GM23338 (cell line): ENCODE data around the gene TCP11L1.
"Not testable (repeated sequence)": the region's sequence is repeated elsewhere in the genome, so short reads cannot be mapped to it uniquely, and the experiment has no call there.

Experiments used
- EZH2 ChIP-seq: fragments of 200-600 bp; sonication (generic); IDR thresholded peaks from one replicate; pipeline ENCODE4 v1.8.0; 2017; ENCODE audit warnings: antibody characterized with exemption, mild to moderate bottlenecking, low read depth; ENCODE audit not compliant: unreplicated experiment
- EZH2phosphoT487 ChIP-seq: fragments of 200-600 bp; sonication (generic); IDR thresholded peaks from one replicate; pipeline ENCODE4 v1.8.1; 2018; ENCODE audit warnings: antibody characterized with exemption; ENCODE audit not compliant: unreplicated experiment
- JUNB ChIP-seq: IDR thresholded peaks from one replicate; pipeline ENCODE4 v1.6.1; 2016; ENCODE audit warnings: antibody characterized with exemption; ENCODE audit not compliant: unreplicated experiment
- POLR2AphosphoS5 ChIP-seq: IDR thresholded peaks from 2 replicates; pipeline ENCODE4 v1.6.1; 2016; ENCODE audit warnings: antibody characterized with exemption, low read depth
- STAT1 ChIP-seq: IDR thresholded peaks from one replicate; pipeline ENCODE4 v1.6.1; 2016; ENCODE audit warnings: antibody characterized with exemption; ENCODE audit not compliant: unreplicated experiment
- ZNF114 ChIP-seq: fragments of 250-450 bp; sonication (Bioruptor Pico); IDR thresholded peaks from 2 replicates; pipeline ENCODE4 v1.5.0; 2020; ENCODE audit warnings: mild to moderate bottlenecking, moderate library complexity
- TF ChIP-seq, protein P1 (sequence below), 2 experiments: fragments of 200-600 bp in 1 of 2; sonication (generic) in 1 of 2; conservative IDR thresholded peaks; 2 replicates each; pipeline versions ENCODE4 v1.5.1 to v1.6.1; 2016 to 2017; ENCODE audit warnings: antibody characterized with exemption in 2 of 2, low read depth in 2 of 2, mild to moderate bottlenecking in 2 of 2, moderate library complexity in 1 of 2
- TF ChIP-seq, protein P2 (sequence below): IDR thresholded peaks from one replicate; pipeline ENCODE4 v1.6.1; 2018; ENCODE audit warnings: antibody characterized with exemption; ENCODE audit not compliant: unreplicated experiment

DNA sequence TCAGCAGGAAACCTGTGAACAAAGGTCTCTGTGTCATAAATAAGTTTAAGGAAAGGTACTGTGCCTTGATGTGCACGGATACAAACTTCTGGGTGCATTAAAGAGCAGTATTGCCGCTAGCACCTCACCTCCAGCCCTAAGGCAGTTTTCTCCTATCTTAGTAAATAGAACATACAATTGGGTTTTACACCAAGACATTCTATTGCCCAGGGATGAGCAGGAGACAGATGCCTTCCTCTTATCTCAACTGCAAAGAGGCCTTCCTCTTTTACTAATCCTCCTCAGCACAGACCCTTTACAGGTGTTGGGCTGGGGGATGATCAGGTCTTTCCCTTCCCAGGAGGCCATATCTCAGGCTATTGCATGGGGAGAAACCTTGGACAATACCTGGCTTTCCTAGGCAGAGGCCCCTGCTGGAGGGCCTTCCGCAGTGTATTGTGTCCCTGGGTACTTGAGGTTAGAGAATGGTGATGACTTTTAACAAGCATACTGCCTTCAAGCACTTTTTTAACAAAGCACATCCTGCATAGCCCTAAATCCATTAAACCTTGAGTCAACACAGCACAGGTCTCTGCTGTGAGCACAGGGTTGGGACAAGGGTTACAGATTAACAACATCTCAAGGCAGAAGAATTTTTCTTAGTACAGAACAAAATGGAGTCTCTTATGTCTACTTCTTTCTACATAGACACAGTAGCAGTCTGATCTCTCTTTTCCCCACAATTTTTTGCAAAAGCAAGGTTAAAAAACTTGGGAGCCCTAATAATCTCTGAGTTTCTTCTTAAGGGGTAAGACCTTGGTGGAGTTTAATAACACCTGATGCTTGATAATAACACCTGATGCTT lies 10.4 kb downstream of the TCP11L1 start:
- TF ChIP-seq, protein P1, sequence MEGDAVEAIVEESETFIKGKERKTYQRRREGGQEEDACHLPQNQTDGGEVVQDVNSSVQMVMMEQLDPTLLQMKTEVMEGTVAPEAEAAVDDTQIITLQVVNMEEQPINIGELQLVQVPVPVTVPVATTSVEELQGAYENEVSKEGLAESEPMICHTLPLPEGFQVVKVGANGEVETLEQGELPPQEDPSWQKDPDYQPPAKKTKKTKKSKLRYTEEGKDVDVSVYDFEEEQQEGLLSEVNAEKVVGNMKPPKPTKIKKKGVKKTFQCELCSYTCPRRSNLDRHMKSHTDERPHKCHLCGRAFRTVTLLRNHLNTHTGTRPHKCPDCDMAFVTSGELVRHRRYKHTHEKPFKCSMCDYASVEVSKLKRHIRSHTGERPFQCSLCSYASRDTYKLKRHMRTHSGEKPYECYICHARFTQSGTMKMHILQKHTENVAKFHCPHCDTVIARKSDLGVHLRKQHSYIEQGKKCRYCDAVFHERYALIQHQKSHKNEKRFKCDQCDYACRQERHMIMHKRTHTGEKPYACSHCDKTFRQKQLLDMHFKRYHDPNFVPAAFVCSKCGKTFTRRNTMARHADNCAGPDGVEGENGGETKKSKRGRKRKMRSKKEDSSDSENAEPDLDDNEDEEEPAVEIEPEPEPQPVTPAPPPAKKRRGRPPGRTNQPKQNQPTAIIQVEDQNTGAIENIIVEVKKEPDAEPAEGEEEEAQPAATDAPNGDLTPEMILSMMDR (conservative IDR thresholded peaks at IDR 0.05; ENCODE audit: low read depth in 2 of 2): not testable (repeated sequence)
- TF ChIP-seq EZH2phosphoT487; STAT1; EZH2; POLR2AphosphoS5; JUNB; ZNF114 (CRISPR knock-in tag): not testable (repeated sequence)
- TF ChIP-seq, protein P2, sequence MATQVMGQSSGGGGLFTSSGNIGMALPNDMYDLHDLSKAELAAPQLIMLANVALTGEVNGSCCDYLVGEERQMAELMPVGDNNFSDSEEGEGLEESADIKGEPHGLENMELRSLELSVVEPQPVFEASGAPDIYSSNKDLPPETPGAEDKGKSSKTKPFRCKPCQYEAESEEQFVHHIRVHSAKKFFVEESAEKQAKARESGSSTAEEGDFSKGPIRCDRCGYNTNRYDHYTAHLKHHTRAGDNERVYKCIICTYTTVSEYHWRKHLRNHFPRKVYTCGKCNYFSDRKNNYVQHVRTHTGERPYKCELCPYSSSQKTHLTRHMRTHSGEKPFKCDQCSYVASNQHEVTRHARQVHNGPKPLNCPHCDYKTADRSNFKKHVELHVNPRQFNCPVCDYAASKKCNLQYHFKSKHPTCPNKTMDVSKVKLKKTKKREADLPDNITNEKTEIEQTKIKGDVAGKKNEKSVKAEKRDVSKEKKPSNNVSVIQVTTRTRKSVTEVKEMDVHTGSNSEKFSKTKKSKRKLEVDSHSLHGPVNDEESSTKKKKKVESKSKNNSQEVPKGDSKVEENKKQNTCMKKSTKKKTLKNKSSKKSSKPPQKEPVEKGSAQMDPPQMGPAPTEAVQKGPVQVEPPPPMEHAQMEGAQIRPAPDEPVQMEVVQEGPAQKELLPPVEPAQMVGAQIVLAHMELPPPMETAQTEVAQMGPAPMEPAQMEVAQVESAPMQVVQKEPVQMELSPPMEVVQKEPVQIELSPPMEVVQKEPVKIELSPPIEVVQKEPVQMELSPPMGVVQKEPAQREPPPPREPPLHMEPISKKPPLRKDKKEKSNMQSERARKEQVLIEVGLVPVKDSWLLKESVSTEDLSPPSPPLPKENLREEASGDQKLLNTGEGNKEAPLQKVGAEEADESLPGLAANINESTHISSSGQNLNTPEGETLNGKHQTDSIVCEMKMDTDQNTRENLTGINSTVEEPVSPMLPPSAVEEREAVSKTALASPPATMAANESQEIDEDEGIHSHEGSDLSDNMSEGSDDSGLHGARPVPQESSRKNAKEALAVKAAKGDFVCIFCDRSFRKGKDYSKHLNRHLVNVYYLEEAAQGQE: not testable (repeated sequence)
